ENCODE results near the gene ST7. TPM values are rescaled to one million over a fixed set of nuclear protein-coding genes. Genes with fewer than 3 reads are reported as not detected.

Gene ST7
- total and polyA plus RNA-seq, 2 donors from 2014 or later: 21.5 to 29.8 TPM

DNA sequence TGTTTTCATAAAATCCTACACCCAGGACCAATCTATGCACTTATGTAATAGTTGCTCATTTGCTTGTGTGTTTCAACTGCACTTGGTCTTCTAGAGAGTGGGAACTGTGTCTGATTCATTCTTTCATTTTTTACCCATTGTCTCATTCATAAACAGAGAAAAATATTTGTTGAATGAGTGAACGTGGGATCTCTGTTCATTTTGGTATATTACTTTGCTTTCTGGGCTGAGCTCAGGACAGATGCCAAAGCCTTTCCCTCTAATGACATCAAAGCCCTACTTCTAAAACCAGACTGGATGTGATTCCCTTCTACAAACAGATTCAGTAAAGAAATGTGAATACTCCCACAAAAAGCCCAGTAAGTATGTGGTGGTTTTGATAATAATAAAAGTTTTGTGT is 145.2 kb downstream of the ST7 start:
- Histone ChIP-seq H3K9me3 (ENCODE audit: control insufficient read depth in 2 of 3, insufficient read depth in 1 of 3, low read length in 3 of 3) (no peaks in the 10 kb centered on the region), H3K27ac (ENCODE audit: low read depth in 2 of 2, low read length in 2 of 2) (no peak overlapping the region), H3K4me1 (ENCODE audit: control insufficient read depth in 2 of 3, insufficient read depth in 2 of 3, low read depth in 1 of 3, low read length in 3 of 3) (peaks cover 0 to 6% (median 0%) of the 10 kb centered on the region in 3 donors), H3K4me3 (ENCODE audit: low read length in 3 of 3) (no peak overlapping the region), H3K9ac (ENCODE audit: low read length in 3 of 3) (no peak overlapping the region), H3K36me3 (ENCODE audit: control insufficient read depth in 2 of 3, insufficient read depth in 3 of 3, low read length in 3 of 3) (no peaks in the 10 kb centered on the region), H3K27me3 (ENCODE audit: control insufficient read depth, insufficient read depth, low read length) (no peaks in the 10 kb centered on the region)
- FAIRE-seq: no peak
- TF ChIP-seq, protein P1, sequence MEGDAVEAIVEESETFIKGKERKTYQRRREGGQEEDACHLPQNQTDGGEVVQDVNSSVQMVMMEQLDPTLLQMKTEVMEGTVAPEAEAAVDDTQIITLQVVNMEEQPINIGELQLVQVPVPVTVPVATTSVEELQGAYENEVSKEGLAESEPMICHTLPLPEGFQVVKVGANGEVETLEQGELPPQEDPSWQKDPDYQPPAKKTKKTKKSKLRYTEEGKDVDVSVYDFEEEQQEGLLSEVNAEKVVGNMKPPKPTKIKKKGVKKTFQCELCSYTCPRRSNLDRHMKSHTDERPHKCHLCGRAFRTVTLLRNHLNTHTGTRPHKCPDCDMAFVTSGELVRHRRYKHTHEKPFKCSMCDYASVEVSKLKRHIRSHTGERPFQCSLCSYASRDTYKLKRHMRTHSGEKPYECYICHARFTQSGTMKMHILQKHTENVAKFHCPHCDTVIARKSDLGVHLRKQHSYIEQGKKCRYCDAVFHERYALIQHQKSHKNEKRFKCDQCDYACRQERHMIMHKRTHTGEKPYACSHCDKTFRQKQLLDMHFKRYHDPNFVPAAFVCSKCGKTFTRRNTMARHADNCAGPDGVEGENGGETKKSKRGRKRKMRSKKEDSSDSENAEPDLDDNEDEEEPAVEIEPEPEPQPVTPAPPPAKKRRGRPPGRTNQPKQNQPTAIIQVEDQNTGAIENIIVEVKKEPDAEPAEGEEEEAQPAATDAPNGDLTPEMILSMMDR (IDR thresholded peaks at IDR 0.05; ENCODE audit: borderline replicate concordance, extremely low read depth, insufficient read depth): no peak
- intact Hi-C loops (cut with DNase I): no loop called here
- DNase-seq: no peak

DNA sequence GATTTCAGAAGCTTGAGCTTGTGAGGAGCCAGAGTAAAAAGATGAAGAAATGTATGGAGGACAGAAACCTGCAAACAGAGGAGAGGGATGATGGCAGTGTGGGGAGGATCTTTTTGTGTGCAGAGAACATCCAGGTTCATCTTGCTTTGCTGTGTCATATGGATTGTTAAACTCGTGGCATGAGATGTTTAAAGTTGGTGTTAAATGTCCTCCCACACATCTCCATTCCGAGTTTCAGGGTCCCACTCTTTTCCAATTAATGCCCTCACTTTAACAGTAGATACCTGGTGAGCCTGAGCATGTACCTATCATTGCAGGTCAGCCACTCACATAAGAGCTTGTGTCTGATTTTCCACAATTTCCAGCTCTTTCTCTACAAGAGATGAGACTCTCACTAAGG is 147.7 kb downstream of the ST7 start:
- intact Hi-C loops (cut with DNase I): loop anchor here (10.0 kb wide), 1 partner anchor 106 kb away; no protein-coding TSS in a partner anchor
- TF ChIP-seq, protein P1 (IDR thresholded peaks at IDR 0.05; ENCODE audit: borderline replicate concordance, extremely low read depth, insufficient read depth): no peak
- FAIRE-seq (no peak), DNase-seq (peak in 3 of 5 donors; percentile 20 to 76 (median 65))
- Histone ChIP-seq H3K27me3 (ENCODE audit: control insufficient read depth, insufficient read depth, low read length) (no peaks in the 10 kb centered on the region), H3K9ac (ENCODE audit: low read length in 3 of 3) (no peak overlapping the region), H3K9me3 (ENCODE audit: control insufficient read depth in 2 of 3, insufficient read depth in 1 of 3, low read length in 3 of 3) (no peaks in the 10 kb centered on the region), H3K4me1 (ENCODE audit: control insufficient read depth in 2 of 3, insufficient read depth in 2 of 3, low read depth in 1 of 3, low read length in 3 of 3) (peaks cover 0 to 11% (median 3%) of the 10 kb centered on the region in 3 donors), H3K4me3 (ENCODE audit: low read length in 3 of 3) (no peak overlapping the region), H3K27ac (ENCODE audit: low read depth in 2 of 2, low read length in 2 of 2) (no peak overlapping the region), H3K36me3 (ENCODE audit: control insufficient read depth in 2 of 3, insufficient read depth in 3 of 3, low read length in 3 of 3) (no peaks in the 10 kb centered on the region)

DNA sequence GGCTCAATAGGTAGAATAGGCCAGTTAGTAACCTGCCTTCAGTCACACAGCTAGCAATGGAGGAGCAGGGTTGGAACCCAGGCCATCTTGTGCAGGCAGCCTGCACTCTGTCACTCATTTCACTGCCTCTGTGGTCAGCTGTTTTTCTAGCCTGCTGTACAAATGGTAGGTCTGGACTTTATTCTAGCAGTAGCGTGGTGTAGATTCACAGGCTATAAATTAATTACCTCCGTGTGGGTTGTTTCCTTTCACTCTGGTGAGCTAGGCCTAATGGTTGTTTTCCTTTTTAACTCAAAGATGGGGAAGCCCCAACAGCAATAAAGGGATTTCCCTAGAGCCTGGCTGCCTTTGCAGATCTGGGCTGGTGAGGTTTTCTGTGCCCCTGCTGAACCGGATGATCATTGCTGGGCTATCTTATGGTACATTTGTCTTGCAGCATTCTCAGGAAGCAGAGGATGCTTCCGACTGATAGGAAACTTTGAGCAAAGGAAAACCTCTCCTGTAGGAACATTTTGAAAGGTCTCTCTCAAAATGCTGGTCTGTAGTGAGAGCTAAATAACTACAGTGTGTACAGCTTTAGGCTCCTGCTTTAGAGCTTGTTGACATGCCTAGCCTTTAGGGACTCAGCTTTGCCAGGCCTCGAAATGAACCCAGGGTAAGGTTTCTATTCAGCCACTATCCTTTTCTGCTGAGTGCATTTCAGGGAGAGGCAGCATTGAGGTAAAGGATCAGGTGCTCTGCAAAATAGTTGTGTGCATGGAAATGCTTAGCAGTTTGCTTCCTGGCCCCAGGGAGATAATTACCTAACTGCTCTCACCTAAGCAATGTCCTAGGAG is 157.4 kb downstream of the ST7 start:
- TF ChIP-seq, protein P1 (IDR thresholded peaks at IDR 0.05; ENCODE audit: borderline replicate concordance, extremely low read depth, insufficient read depth): no peak
- Histone ChIP-seq H3K9ac (ENCODE audit: low read length in 3 of 3) (no peak overlapping the region), H3K27ac (ENCODE audit: low read depth in 2 of 2, low read length in 2 of 2) (peak overlapping the region; percentile 17 to 32), H3K9me3 (ENCODE audit: control insufficient read depth in 2 of 3, insufficient read depth in 1 of 3, low read length in 3 of 3) (no peaks in the 10 kb centered on the region), H3K4me3 (ENCODE audit: low read length in 3 of 3) (no peak overlapping the region), H3K27me3 (ENCODE audit: control insufficient read depth, insufficient read depth, low read length) (no peaks in the 10 kb centered on the region), H3K4me1 (ENCODE audit: control insufficient read depth in 2 of 3, insufficient read depth in 2 of 3, low read depth in 1 of 3, low read length in 3 of 3) (peaks cover 0 to 19% (median 9%) of the 10 kb centered on the region in 3 donors), H3K36me3 (ENCODE audit: control insufficient read depth in 2 of 3, insufficient read depth in 3 of 3, low read length in 3 of 3) (no peaks in the 10 kb centered on the region)
- FAIRE-seq (no peak), DNase-seq (peak in 2 of 5 donors; percentile 40 to 54)
- intact Hi-C loops (cut with DNase I): no loop called here

Data from kidney (tissue), 14 donors.